T-helper 1 cell treated with Interleukin-12 subunit alpha and Interleukin-12 subunit beta and Interleukin-4 antibody, amounts not matched to agents 30 ng/mL and 1 ng/mL, for 36 hours (primary cell): ENCODE measurements around the gene UHRF1. TPM values are rescaled to one million over a fixed set of nuclear protein-coding genes. Genes with fewer than 3 reads are reported as not detected.
"Not testable (repeated sequence)": the region's sequence is repeated elsewhere in the genome, so short reads cannot be mapped to it uniquely, and the experiment has no call there.

ENCODE experiments used
- intact Hi-C: fragments of 100-400 bp; cut with micrococcal nuclease; formaldehyde crosslinking; loops from one replicate; pipeline ENCODE4 v1.15.1; 2024
- total RNA-seq: library from RNA; stranded (reverse); gene quantifications from 2 replicates; pipeline ENCODE4 v1.2.3, GENCODE V29; 2022

Gene UHRF1
- total RNA-seq, 1 donor from 2014 or later: 102 TPM

GRCh38 chr19:4932711-4933110, 23.4 kb downstream of the UHRF1 start:
- intact Hi-C loops: no loop called here

GRCh38 chr19:4933528-4933927, 24.2 kb downstream of the UHRF1 start:
- intact Hi-C loops: no loop called here

- intact Hi-C loops: no loop called here
Measured at GRCh38 chr19:4935444-4935843, 26.1 kb downstream of the UHRF1 start.

DNA sequence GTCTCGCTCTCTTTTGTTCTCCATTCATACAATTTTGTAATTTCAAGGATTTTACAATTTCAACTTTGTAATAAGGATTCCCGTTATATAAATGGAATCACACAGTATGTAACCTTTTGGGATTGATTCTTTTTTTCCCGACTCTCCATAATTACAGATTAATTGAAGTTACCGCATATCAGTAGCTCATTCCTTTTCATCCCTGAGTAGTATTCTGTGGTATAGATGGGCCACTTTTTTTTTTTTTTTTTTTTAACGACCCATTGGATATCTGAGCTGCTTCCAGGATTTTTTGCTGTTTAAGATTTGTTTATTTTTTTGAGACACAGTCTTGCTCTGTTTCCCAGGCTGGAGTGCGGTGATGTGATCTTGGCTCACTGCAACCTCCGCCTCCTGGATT, 27.8 kb downstream of the UHRF1 start:
- intact Hi-C loops: no loop called here

DNA sequence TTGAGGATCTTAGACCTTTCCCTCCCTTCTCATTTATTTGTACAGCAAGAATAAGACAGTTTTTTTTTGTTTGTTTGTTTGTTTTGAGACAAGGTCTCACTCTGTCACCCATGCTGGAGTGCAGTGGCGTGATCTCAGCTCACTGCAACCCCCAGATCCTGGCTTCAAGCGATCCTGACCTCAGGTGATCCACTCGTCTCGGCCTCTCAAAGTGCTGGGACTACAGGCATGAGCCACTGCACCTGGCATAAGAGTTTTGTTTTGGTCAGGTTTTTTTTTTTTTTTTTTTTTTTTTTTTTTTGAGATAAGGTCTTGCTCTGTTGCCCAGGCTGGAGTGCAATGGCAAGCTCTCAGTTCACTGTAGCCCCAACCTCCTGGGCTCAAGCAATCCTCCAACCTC, 29.2 kb downstream of the UHRF1 start:
- intact Hi-C loops: not testable (repeated sequence)

DNA sequence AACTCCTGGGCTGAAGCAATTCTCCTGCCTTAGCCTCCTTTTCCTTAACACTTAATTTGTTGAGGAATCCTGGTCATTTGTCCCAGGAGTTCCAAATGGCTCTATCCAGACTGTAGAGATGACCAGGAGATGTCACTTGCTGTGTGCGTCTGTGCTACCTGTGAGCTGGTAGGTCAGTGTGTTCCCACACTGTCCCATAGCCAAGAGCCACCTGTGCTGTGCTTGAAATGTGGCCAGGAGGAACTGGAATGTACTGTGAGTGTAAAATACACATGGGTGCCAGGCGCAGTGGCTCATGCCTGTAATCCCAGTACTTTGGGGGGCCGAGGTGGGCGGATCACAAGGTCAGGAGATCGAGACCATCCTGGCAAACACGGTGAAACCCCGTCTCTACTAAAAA, 30.2 kb downstream of the UHRF1 start:
- intact Hi-C loops: no loop called here

GRCh38 chr19:4941638-4942169, 32.4 kb downstream of the UHRF1 start:
- intact Hi-C loops: not testable (repeated sequence)

DNA sequence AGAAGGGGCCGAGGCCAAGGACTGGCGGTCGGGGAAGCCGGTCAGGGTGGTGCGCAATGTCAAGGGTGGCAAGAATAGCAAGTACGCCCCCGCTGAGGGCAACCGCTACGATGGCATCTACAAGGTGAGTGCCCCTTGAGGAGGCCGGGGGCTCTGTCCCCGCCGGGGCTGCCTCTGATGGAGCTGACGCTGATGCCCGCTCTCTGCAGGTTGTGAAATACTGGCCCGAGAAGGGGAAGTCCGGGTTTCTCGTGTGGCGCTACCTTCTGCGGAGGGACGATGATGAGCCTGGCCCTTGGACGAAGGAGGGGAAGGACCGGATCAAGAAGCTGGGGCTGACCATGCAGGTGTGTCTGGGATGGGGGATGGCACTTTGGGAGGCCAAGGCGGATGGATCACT, 41.3 kb downstream of the UHRF1 start:
- intact Hi-C loops: not testable (repeated sequence)

DNA sequence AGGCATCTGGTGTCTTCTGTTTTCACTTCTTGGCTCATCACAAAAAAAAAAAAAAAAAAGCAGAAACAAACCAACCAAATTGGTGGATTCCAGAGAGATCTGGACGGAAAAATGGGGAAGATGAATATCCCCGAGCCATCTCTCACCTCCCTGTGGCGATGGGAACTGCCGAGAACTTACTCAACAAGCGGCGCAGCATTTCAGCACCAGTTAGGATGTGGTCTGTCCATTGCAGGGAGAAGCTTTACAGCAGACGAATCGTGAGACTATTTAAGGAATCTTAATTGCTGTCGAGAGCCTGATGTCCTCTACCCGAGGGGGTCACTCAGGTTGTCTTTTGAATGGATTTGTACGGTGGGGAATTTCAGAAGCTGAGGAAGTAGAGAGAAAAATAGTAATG, 42.4 kb downstream of the UHRF1 start:
- intact Hi-C loops: no loop called here

- intact Hi-C loops: no loop called here
Measured at GRCh38 chr19:4952945-4953344, 43.6 kb downstream of the UHRF1 start.

- intact Hi-C loops: not testable (repeated sequence)
Measured at GRCh38 chr19:4954320-4955149, 45.2 kb downstream of the UHRF1 start.

GRCh38 chr19:4955274-4955673, 46.0 kb downstream of the UHRF1 start:
- intact Hi-C loops: no loop called here

- intact Hi-C loops: no loop called here
Measured at GRCh38 chr19:4957981-4958380, 48.7 kb downstream of the UHRF1 start.

GRCh38 chr19:4962085-4962619, 52.9 kb downstream of the UHRF1 start:
- intact Hi-C loops: no loop called here

DNA sequence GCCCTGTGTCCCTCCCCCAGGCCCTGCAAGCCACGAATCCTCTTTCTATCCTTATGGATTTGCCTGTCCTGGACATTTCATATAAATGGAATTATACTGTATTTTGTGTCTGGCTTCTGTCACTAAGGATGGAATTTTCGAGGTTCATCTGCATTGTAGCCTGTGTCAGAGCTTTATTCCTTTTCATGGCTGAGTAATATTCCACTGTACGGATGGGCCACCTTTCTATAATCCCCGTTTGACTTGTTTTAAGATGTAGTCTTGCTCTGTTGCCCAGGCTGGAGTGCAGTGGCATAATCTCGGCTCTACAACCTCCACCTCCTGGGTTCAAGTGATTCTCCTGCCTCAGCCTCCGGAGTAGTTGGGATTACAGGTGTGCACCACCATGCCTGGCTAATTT, 55.8 kb downstream of the UHRF1 start:
- intact Hi-C loops: no loop called here

- intact Hi-C loops: no loop called here
Measured at GRCh38 chr19:4966591-4966990, 57.3 kb downstream of the UHRF1 start.

- intact Hi-C loops: loop anchor here (1.0 to 2.0 kb wide), 5 partner anchors 53 to 244 kb away; partner anchors contain the start of gene PLIN3
Measured at GRCh38 chr19:4967738-4968461, 58.6 kb downstream of the UHRF1 start.

DNA sequence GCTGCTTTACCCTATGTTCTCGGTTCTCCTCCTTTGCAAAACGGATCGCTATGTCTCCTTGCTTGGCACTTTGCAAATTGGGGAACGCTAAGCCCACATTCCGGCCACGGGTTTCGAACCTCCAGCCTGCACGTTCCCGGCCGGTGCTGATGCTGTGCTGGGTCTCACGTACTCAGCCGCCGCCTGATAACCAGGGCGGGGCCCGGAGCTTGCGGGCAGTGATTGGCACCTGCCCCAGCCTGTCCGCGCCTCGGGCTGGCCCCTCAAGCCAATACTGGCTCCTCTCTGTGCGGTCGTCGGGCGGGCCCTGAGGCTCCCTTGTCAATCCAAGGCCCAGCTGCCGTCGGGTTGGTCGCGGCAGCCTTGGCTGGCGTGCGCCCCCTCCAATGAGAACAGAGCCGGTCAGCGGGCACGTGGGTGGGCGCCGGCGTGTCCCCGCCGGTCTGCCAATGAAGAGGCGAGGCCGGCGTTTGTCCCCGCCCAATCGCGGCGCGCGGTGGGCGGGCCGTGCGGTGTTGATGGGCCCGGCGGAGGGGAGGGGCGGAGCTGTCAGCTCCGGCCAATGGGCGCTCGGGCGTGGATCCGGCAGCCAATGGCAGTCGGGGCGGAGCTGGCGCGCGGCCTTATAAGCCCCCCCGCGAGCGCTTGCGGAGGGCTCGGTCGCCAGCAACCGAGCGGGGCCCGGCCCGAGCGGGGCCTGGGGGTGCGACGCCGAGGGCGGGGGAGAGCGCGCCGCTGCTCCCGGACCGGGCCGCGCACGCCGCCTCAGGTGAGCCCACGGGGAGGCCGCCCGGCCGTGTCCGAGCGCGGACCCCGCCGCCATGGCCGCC, 59.4 kb downstream of the UHRF1 start, which contains the start of gene KDM4B:
KDM4B (plus strand) TSS at position 652 of the 830 bp plus-strand sequence. CDS start 63,778 bp downstream, outside the sequence.
- intact Hi-C loops: loop anchor here (1.0 to 2.0 kb wide), 5 partner anchors 53 to 244 kb away; partner anchors contain the start of gene PLIN3

DNA sequence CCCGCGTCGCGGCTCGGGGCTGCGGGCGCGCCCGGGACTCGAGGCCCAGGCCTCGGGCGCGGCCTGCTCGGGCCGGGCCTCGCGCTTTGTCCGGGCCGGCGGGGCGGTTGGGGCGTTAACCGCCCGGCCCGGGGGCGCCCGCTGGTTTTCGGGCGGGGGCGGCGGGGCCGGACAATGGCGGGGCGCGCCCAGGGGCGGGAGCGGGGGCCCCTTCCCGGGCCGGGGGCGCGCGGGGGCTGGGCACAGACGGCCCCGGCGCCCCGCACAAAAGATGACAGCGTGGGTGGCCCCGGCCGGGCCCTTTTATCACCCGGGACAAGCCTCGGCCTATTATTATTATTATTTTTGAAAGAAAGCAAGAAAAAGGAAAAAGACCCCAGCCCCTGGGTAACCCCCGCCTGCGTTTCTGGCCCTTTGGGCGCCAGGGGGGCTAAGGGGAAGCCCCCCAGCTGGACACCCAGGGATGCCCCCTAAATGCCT, 60.0 kb downstream of the UHRF1 start:
- intact Hi-C loops: loop anchor here (2.0 kb wide), 1 partner anchor 155 kb away; no protein-coding TSS in a partner anchor

GRCh38 chr19:4969772-4970531, 60.7 kb downstream of the UHRF1 start:
- intact Hi-C loops: loop anchor here (2.0 kb wide), 3 partner anchors 61 to 155 kb away; no protein-coding TSS in a partner anchor
